ENCODE measurements around the gene KLHL11.
"Not testable (repeated sequence)": the region's sequence is repeated elsewhere in the genome, so short reads cannot be mapped to it uniquely, and the experiment has no call there.

The KLHL11 gene

GRCh38 chr17:41880130-41880529 lies 14.9 kb upstream of the KLHL11 start:
- H3K36me3 ChIP-seq (ENCODE audit: control insufficient read depth, insufficient read depth, low read length): peaks cover 57% of the 10 kb centered on the region
- no peaks in the 10 kb centered on the region for H3K27me3 ChIP-seq (ENCODE audit: control insufficient read depth, insufficient read depth, low read length)
- H3K9me3 ChIP-seq (ENCODE audit: control insufficient read depth, insufficient read depth, low read length): no peaks in the 10 kb centered on the region
- no peak overlapping the region for H3K9ac ChIP-seq (ENCODE audit: low read depth, low read length)
- peaks cover 3% of the 10 kb centered on the region for H3K4me1 ChIP-seq (ENCODE audit: control insufficient read depth, insufficient read depth, low read length)
- no peak overlapping the region for H3K4me3 ChIP-seq (ENCODE audit: low read depth, low read length)

- H3K4me1 ChIP-seq (ENCODE audit: control insufficient read depth, insufficient read depth, low read length); H3K9ac ChIP-seq (ENCODE audit: low read depth, low read length); H3K4me3 ChIP-seq (ENCODE audit: low read depth, low read length); H3K9me3 ChIP-seq (ENCODE audit: control insufficient read depth, insufficient read depth, low read length); H3K27me3 ChIP-seq (ENCODE audit: control insufficient read depth, insufficient read depth, low read length): not testable (repeated sequence)
- peaks cover 64% of the 10 kb centered on the region for H3K36me3 ChIP-seq (ENCODE audit: control insufficient read depth, insufficient read depth, low read length)
Observed at GRCh38 chr17:41874293-41874670, 9.1 kb upstream of the KLHL11 start.

- Histone ChIP-seq H3K36me3 (ENCODE audit: control insufficient read depth, insufficient read depth, low read length) (peaks cover 68% of the 10 kb centered on the region), H3K27me3 (ENCODE audit: control insufficient read depth, insufficient read depth, low read length) (no peaks in the 10 kb centered on the region), H3K4me1 (ENCODE audit: control insufficient read depth, insufficient read depth, low read length) (no peaks in the 10 kb centered on the region), H3K9ac (ENCODE audit: low read depth, low read length) (no peak overlapping the region), H3K4me3 (ENCODE audit: low read depth, low read length) (no peak overlapping the region), H3K9me3 (ENCODE audit: control insufficient read depth, insufficient read depth, low read length) (no peaks in the 10 kb centered on the region)
Observed at GRCh38 chr17:41873559-41874292, 8.5 kb upstream of the KLHL11 start.

- Histone ChIP-seq H3K4me3 (ENCODE audit: low read depth, low read length) (no peak overlapping the region), H3K4me1 (ENCODE audit: control insufficient read depth, insufficient read depth, low read length) (no peaks in the 10 kb centered on the region), H3K9ac (ENCODE audit: low read depth, low read length) (no peak overlapping the region), H3K9me3 (ENCODE audit: control insufficient read depth, insufficient read depth, low read length) (no peaks in the 10 kb centered on the region), H3K36me3 (ENCODE audit: control insufficient read depth, insufficient read depth, low read length) (peaks cover 53% of the 10 kb centered on the region), H3K27me3 (ENCODE audit: control insufficient read depth, insufficient read depth, low read length) (no peaks in the 10 kb centered on the region)
Observed at GRCh38 chr17:41871789-41872188, 6.6 kb upstream of the KLHL11 start.

GRCh38 chr17:41870627-41871026 lies 5.4 kb upstream of the KLHL11 start:
- H3K9ac ChIP-seq (ENCODE audit: low read depth, low read length): no peak overlapping the region
- H3K4me1 ChIP-seq (ENCODE audit: control insufficient read depth, insufficient read depth, low read length): no peaks in the 10 kb centered on the region
- H3K36me3 ChIP-seq (ENCODE audit: control insufficient read depth, insufficient read depth, low read length): peaks cover 53% of the 10 kb centered on the region
- no peaks in the 10 kb centered on the region for H3K27me3 ChIP-seq (ENCODE audit: control insufficient read depth, insufficient read depth, low read length)
- no peaks in the 10 kb centered on the region for H3K9me3 ChIP-seq (ENCODE audit: control insufficient read depth, insufficient read depth, low read length)
- no peak overlapping the region for H3K4me3 ChIP-seq (ENCODE audit: low read depth, low read length)

- Histone ChIP-seq H3K9ac (ENCODE audit: low read depth, low read length) (no peak overlapping the region), H3K27me3 (ENCODE audit: control insufficient read depth, insufficient read depth, low read length) (no peaks in the 10 kb centered on the region), H3K36me3 (ENCODE audit: control insufficient read depth, insufficient read depth, low read length) (peaks cover 53% of the 10 kb centered on the region), H3K4me3 (ENCODE audit: low read depth, low read length) (no peak overlapping the region), H3K9me3 (ENCODE audit: control insufficient read depth, insufficient read depth, low read length) (no peaks in the 10 kb centered on the region), H3K4me1 (ENCODE audit: control insufficient read depth, insufficient read depth, low read length) (no peaks in the 10 kb centered on the region)
Observed at GRCh38 chr17:41870097-41870496, 4.9 kb upstream of the KLHL11 start.

- H3K4me3 ChIP-seq (ENCODE audit: low read depth, low read length): no peak overlapping the region
- no peak overlapping the region for H3K9ac ChIP-seq (ENCODE audit: low read depth, low read length)
- no peaks in the 10 kb centered on the region for H3K4me1 ChIP-seq (ENCODE audit: control insufficient read depth, insufficient read depth, low read length)
- H3K27me3 ChIP-seq (ENCODE audit: control insufficient read depth, insufficient read depth, low read length): no peaks in the 10 kb centered on the region
- peaks cover 53% of the 10 kb centered on the region for H3K36me3 ChIP-seq (ENCODE audit: control insufficient read depth, insufficient read depth, low read length)
- H3K9me3 ChIP-seq (ENCODE audit: control insufficient read depth, insufficient read depth, low read length): no peaks in the 10 kb centered on the region
Observed at GRCh38 chr17:41869426-41869825, 4.2 kb upstream of the KLHL11 start.

GRCh38 chr17:41868568-41868967 lies 3.3 kb upstream of the KLHL11 start:
- no peaks in the 10 kb centered on the region for H3K27me3 ChIP-seq (ENCODE audit: control insufficient read depth, insufficient read depth, low read length)
- peaks cover 4% of the 10 kb centered on the region for H3K4me1 ChIP-seq (ENCODE audit: control insufficient read depth, insufficient read depth, low read length)
- no peak overlapping the region for H3K4me3 ChIP-seq (ENCODE audit: low read depth, low read length)
- no peak overlapping the region for H3K9ac ChIP-seq (ENCODE audit: low read depth, low read length)
- H3K9me3 ChIP-seq (ENCODE audit: control insufficient read depth, insufficient read depth, low read length): no peaks in the 10 kb centered on the region
- H3K36me3 ChIP-seq (ENCODE audit: control insufficient read depth, insufficient read depth, low read length): peaks cover 44% of the 10 kb centered on the region

GRCh38 chr17:41865596-41865893 lies 322 bp upstream of the KLHL11 start:
- Histone ChIP-seq H3K9ac (ENCODE audit: low read depth, low read length) (no peak overlapping the region), H3K27me3 (ENCODE audit: control insufficient read depth, insufficient read depth, low read length) (no peaks in the 10 kb centered on the region), H3K9me3 (ENCODE audit: control insufficient read depth, insufficient read depth, low read length) (no peaks in the 10 kb centered on the region)

GRCh38 chr17:41864498-41864835 lies 756 bp downstream of the KLHL11 start:
- H3K9ac ChIP-seq (ENCODE audit: low read depth, low read length): peak overlapping the region; percentile 93
- peaks cover 11% of the 10 kb centered on the region for H3K36me3 ChIP-seq (ENCODE audit: control insufficient read depth, insufficient read depth, low read length)
- H3K4me3 ChIP-seq (ENCODE audit: low read depth, low read length): peak overlapping the region; percentile 86
- H3K9me3 ChIP-seq (ENCODE audit: control insufficient read depth, insufficient read depth, low read length): no peaks in the 10 kb centered on the region
- peaks cover 22% of the 10 kb centered on the region for H3K4me1 ChIP-seq (ENCODE audit: control insufficient read depth, insufficient read depth, low read length)
- no peaks in the 10 kb centered on the region for H3K27me3 ChIP-seq (ENCODE audit: control insufficient read depth, insufficient read depth, low read length)

More at GRCh38 chr17:41865596-41865893, 322 bp upstream of the KLHL11 start:
- peak overlapping the region; percentile 46 for H3K4me3 ChIP-seq (ENCODE audit: low read depth, low read length)
- peaks cover 20% of the 10 kb centered on the region for H3K4me1 ChIP-seq (ENCODE audit: control insufficient read depth, insufficient read depth, low read length)
- peaks cover 20% of the 10 kb centered on the region for H3K36me3 ChIP-seq (ENCODE audit: control insufficient read depth, insufficient read depth, low read length)

GRCh38 chr17:41863074-41863848 lies 2.0 kb downstream of the KLHL11 start:
- Histone ChIP-seq H3K9ac (ENCODE audit: low read depth, low read length) (no peak overlapping the region), H3K27me3 (ENCODE audit: control insufficient read depth, insufficient read depth, low read length) (no peaks in the 10 kb centered on the region), H3K36me3 (ENCODE audit: control insufficient read depth, insufficient read depth, low read length) (peaks cover 3% of the 10 kb centered on the region), H3K9me3 (ENCODE audit: control insufficient read depth, insufficient read depth, low read length) (no peaks in the 10 kb centered on the region), H3K4me3 (ENCODE audit: low read depth, low read length) (peak overlapping the region; percentile 86), H3K4me1 (ENCODE audit: control insufficient read depth, insufficient read depth, low read length) (peaks cover 22% of the 10 kb centered on the region)

- H3K27me3 ChIP-seq (ENCODE audit: control insufficient read depth, insufficient read depth, low read length): no peaks in the 10 kb centered on the region
- H3K9me3 ChIP-seq (ENCODE audit: control insufficient read depth, insufficient read depth, low read length): no peaks in the 10 kb centered on the region
- no peak overlapping the region for H3K9ac ChIP-seq (ENCODE audit: low read depth, low read length)
- peaks cover 3% of the 10 kb centered on the region for H3K36me3 ChIP-seq (ENCODE audit: control insufficient read depth, insufficient read depth, low read length)
- H3K4me1 ChIP-seq (ENCODE audit: control insufficient read depth, insufficient read depth, low read length): peaks cover 22% of the 10 kb centered on the region
- peak overlapping the region; percentile 3 for H3K4me3 ChIP-seq (ENCODE audit: low read depth, low read length)
Observed at GRCh38 chr17:41860254-41860931, 4.8 kb downstream of the KLHL11 start.
